Measurements from ENCODE around the gene POLR2E. TPM values are rescaled to one million over a fixed set of nuclear protein-coding genes. Genes with fewer than 3 reads are reported as not detected.
A peak's percentile ranks its signal among the peaks of the same experiment; 100 is the strongest.

POLR2E gene
- total and polyA plus RNA-seq, 8 donors: 24.5 to 361 (median 91.0) TPM

GRCh38 chr19:1081301-1082164 lies 13.6 kb downstream of the POLR2E start:
- 42 to 70% (median 59%) methylated on average over 52 to 58 of the region's 58 CpGs for WGBS, 5 donors
- H3K4me1 ChIP-seq: peaks cover 8 to 48% (median 37%) of the 10 kb centered on the region in 4 donors
- no peaks in the 10 kb centered on the region for H3K9me3 ChIP-seq
- H3K4me3 ChIP-seq: peak overlapping the region in 3 of 4 donors; percentile 24 to 43 (median 25)
- TF ChIP-seq CTCF (IDR thresholded peaks at IDR 0.05) (no peak), EP300 (IDR thresholded peaks at IDR 0.05) (no peak), POLR2A (IDR thresholded peaks at IDR 0.05) (no peak), POLR2AphosphoS5 (IDR thresholded peaks at IDR 0.05) (no peak)
- H3K36me3 ChIP-seq: peaks cover 4 to 62% (median 34%) of the 10 kb centered on the region in 4 donors
- intact Hi-C loops (cut with DNase I; ENCODE audit: low total_unique reads): no loop called here
- H3K27me3 ChIP-seq: peaks cover 0 to 16% (median 0%) of the 10 kb centered on the region in 3 donors
- DNase-seq: peak in 1 of 2 donors; percentile 60
- peak overlapping the region; percentile 56 to 78 (median 69) for H3K27ac ChIP-seq

- H3K4me3 ChIP-seq: no peak overlapping the region
- TF ChIP-seq CTCF (IDR thresholded peaks at IDR 0.05) (no peak), POLR2AphosphoS5 (IDR thresholded peaks at IDR 0.05) (no peak), EP300 (IDR thresholded peaks at IDR 0.05) (no peak), POLR2A (IDR thresholded peaks at IDR 0.05) (no peak)
- H3K27ac ChIP-seq: no peak overlapping the region
- H3K9me3 ChIP-seq: no peaks in the 10 kb centered on the region
- DNase-seq: no peak
- 93 to 96% (median 95%) methylated on average over 38 to 50 of the region's 50 CpGs for WGBS, 5 donors
- H3K4me1 ChIP-seq: peaks cover 8 to 50% (median 42%) of the 10 kb centered on the region in 4 donors
- H3K27me3 ChIP-seq: peaks cover 0 to 16% (median 0%) of the 10 kb centered on the region in 3 donors
- peaks cover 0 to 53% (median 24%) of the 10 kb centered on the region in 4 donors for H3K36me3 ChIP-seq
- intact Hi-C loops (cut with DNase I; ENCODE audit: low total_unique reads): no loop called here
These were observed 14.6 kb downstream of the POLR2E start for GRCh38 chr19:1080360-1081161.

- Histone ChIP-seq H3K4me1 (peaks cover 12 to 59% (median 51%) of the 10 kb centered on the region in 4 donors), H3K4me3 (no peak overlapping the region), H3K36me3 (peaks cover 0 to 50% (median 20%) of the 10 kb centered on the region in 4 donors), H3K27me3 (peaks cover 0 to 16% (median 0%) of the 10 kb centered on the region in 3 donors), H3K27ac (no peak overlapping the region), H3K9me3 (no peaks in the 10 kb centered on the region)
- DNase-seq: no peak
- intact Hi-C loops (cut with DNase I; ENCODE audit: low total_unique reads): no loop called here
- no peak for TF ChIP-seq POLR2A (IDR thresholded peaks at IDR 0.05)
- TF ChIP-seq CTCF (IDR thresholded peaks at IDR 0.05): no peak
- TF ChIP-seq POLR2AphosphoS5 (IDR thresholded peaks at IDR 0.05): no peak
- TF ChIP-seq EP300 (IDR thresholded peaks at IDR 0.05): no peak
- 87 to 92% (median 92%) methylated on average over 42 to 45 of the region's 45 CpGs for WGBS, 5 donors
These were observed 15.5 kb downstream of the POLR2E start for GRCh38 chr19:1079566-1080111.

GRCh38 chr19:1076951-1077350 lies 18.2 kb downstream of the POLR2E start:
- peak overlapping the region; percentile 11 to 38 (median 27) for H3K4me3 ChIP-seq
- no peaks in the 10 kb centered on the region for H3K9me3 ChIP-seq
- WGBS, 5 donors: 18 to 46% (median 34%) methylated on average over 15 to 16 of the region's 16 CpGs
- H3K27ac ChIP-seq: peak overlapping the region; percentile 15 to 78 (median 64)
- intact Hi-C loops (cut with DNase I; ENCODE audit: low total_unique reads): no loop called here
- H3K4me1 ChIP-seq: peaks cover 4 to 68% (median 45%) of the 10 kb centered on the region in 4 donors
- peaks cover 0 to 43% (median 12%) of the 10 kb centered on the region in 4 donors for H3K36me3 ChIP-seq
- TF ChIP-seq POLR2AphosphoS5 (IDR thresholded peaks at IDR 0.05) (peak in 2 of 3 donors; percentile 9 to 43), EP300 (IDR thresholded peaks at IDR 0.05) (no peak), POLR2A (IDR thresholded peaks at IDR 0.05) (no peak)
- peak; percentile 83 to 92 for DNase-seq
- H3K27me3 ChIP-seq: peaks cover 0 to 9% (median 0%) of the 10 kb centered on the region in 3 donors
